ENCODE results near the gene TAS2R14.

The TAS2R14 gene

GRCh38 chr12:10939163-10939562 lies at the start of gene TAS2R14:
Gene TAS2R14 (minus strand): TSS chr12:10939263. CDS start chr12:10939207, 56 bp downstream.
- DNase-seq (ENCODE audit: low spot score), result no peak

GRCh38 chr12:10986812-10987211 lies 47.7 kb upstream of the TAS2R14 start, which contains the start of gene TAS2R50:
Gene TAS2R50 (minus strand): TSS chr12:10986912. CDS start chr12:10986860, 52 bp downstream.
- no peak for DNase-seq (ENCODE audit: low spot score)

GRCh38 chr12:10982244-10982643 lies 43.2 kb upstream of the TAS2R14 start:
- no peak for DNase-seq (ENCODE audit: low spot score)

GRCh38 chr12:10974965-10975364 lies 35.9 kb upstream of the TAS2R14 start:
- DNase-seq (ENCODE audit: low spot score), result no peak

GRCh38 chr12:10968765-10969456 lies 29.8 kb upstream of the TAS2R14 start:
- peak; percentile 34 for DNase-seq (ENCODE audit: low spot score)

GRCh38 chr12:10967409-10967808 lies 28.3 kb upstream of the TAS2R14 start:
- peak; percentile 64 for DNase-seq (ENCODE audit: low spot score)

- no peak for DNase-seq (ENCODE audit: low spot score)
Observed at GRCh38 chr12:10966314-10966713, 27.3 kb upstream of the TAS2R14 start.

- no peak for DNase-seq (ENCODE audit: low spot score)
Observed at GRCh38 chr12:10965476-10965875, 26.4 kb upstream of the TAS2R14 start.

GRCh38 chr12:10960211-10960610 lies 21.1 kb upstream of the TAS2R14 start:
- no peak for DNase-seq (ENCODE audit: low spot score)

GRCh38 chr12:10959804-10960203 lies 20.7 kb upstream of the TAS2R14 start:
- DNase-seq (ENCODE audit: low spot score), result no peak

GRCh38 chr12:10957741-10958140 lies 18.7 kb upstream of the TAS2R14 start:
- no peak for DNase-seq (ENCODE audit: low spot score)

- no peak for DNase-seq (ENCODE audit: low spot score)
Observed at GRCh38 chr12:10956085-10956484, 17.0 kb upstream of the TAS2R14 start.

- no peak for DNase-seq (ENCODE audit: low spot score)
Observed at GRCh38 chr12:10952645-10953044, 13.6 kb upstream of the TAS2R14 start.

- no peak for DNase-seq (ENCODE audit: low spot score)
Observed at GRCh38 chr12:10943167-10943566, 4.1 kb upstream of the TAS2R14 start.

GRCh38 chr12:10941916-10942607 lies 3.0 kb upstream of the TAS2R14 start:
- DNase-seq (ENCODE audit: low spot score), result no peak

GRCh38 chr12:10941369-10941768 lies 2.3 kb upstream of the TAS2R14 start:
- no peak for DNase-seq (ENCODE audit: low spot score)

- peak; percentile 67 for DNase-seq (ENCODE audit: low spot score)
Observed at GRCh38 chr12:10940389-10940788, 1.3 kb upstream of the TAS2R14 start.

GRCh38 chr12:10936506-10936905 lies 2.6 kb downstream of the TAS2R14 start:
- no peak for DNase-seq (ENCODE audit: low spot score)

GRCh38 chr12:10928746-10929286 lies 10.2 kb downstream of the TAS2R14 start, which contains the start of gene PRH2:
Gene PRH2 (plus strand): TSS chr12:10929236. CDS start chr12:10929274, 38 bp downstream.
- DNase-seq (ENCODE audit: low spot score), result no peak

GRCh38 chr12:10926269-10926668 lies 12.8 kb downstream of the TAS2R14 start:
- no peak for DNase-seq (ENCODE audit: low spot score)

- DNase-seq (ENCODE audit: low spot score), result no peak
Observed at GRCh38 chr12:10919809-10920208, 19.3 kb downstream of the TAS2R14 start.

GRCh38 chr12:10910380-10910779 lies 28.7 kb downstream of the TAS2R14 start:
- DNase-seq (ENCODE audit: low spot score), result no peak

- no peak for DNase-seq (ENCODE audit: low spot score)
Observed at GRCh38 chr12:10909462-10909861, 29.6 kb downstream of the TAS2R14 start, which contains the start of gene TAS2R13. Gene TAS2R13 (minus strand): TSS chr12:10909562. CDS start chr12:10909298, 264 bp downstream.

All from AG20443 (cell line).